ENCODE measurements around the gene RHBDF2. TPM values are rescaled to one million over a fixed set of nuclear protein-coding genes. Genes with fewer than 3 reads are reported as not detected.
A peak's percentile ranks its signal among the peaks of the same experiment; 100 is the strongest.

Gene RHBDF2
- total RNA-seq, 5 donors from 2014 or later (not counting 1 experiment from before 2014, with no cell fraction given), result 35.2 to 99.0 (median 74.0) TPM

GRCh38 chr17:76435751-76436150 lies 65.5 kb downstream of the RHBDF2 start:
- H3K4me3 ChIP-seq (ENCODE audit: control insufficient read depth in 1 of 2, extremely low read depth in 1 of 2, low read length in 1 of 2), result no peak overlapping the region
- Mint-ChIP-seq H3K27ac (no peak overlapping the region), H3K4me3 (no peak overlapping the region), H3K36me3 (peaks cover 10% of the 10 kb centered on the region), H3K27me3 (no peaks in the 10 kb centered on the region), H3K9me3 (no peaks in the 10 kb centered on the region), H3K4me1 (peaks cover 27 to 54% (median 40%) of the 10 kb centered on the region in 3 donors)
- CTCF ChIA-PET, result no interaction called here
- no peaks in the 10 kb centered on the region for H3K4me1 ChIP-seq (ENCODE audit: control insufficient read depth in 1 of 2, extremely low read depth in 1 of 2, insufficient read depth in 2 of 2, low read length in 2 of 2)
- no peak overlapping the region for H3K27ac ChIP-seq (ENCODE audit: low read length)
- POLR2A ChIA-PET, result no interaction called here
- DNase-seq, result no peak
- 94% methylated on average over 8 of the region's 11 CpGs for WGBS (ENCODE audit: insufficient coverage)
- ATAC-seq (replicated peaks in 1 of 4), result no peak
- no peaks in the 10 kb centered on the region for H3K9me3 ChIP-seq
- no peaks in the 10 kb centered on the region for H3K27me3 ChIP-seq (replicated peaks in 1 of 2; ENCODE audit: control insufficient read depth in 2 of 2, extremely low read depth in 1 of 2, insufficient read depth in 2 of 2, low read length in 1 of 2)
- no peaks in the 10 kb centered on the region for H3K36me3 ChIP-seq (ENCODE audit: control insufficient read depth in 2 of 2, extremely low read depth in 1 of 2, insufficient read depth in 1 of 2, low read length in 1 of 2)

DNA sequence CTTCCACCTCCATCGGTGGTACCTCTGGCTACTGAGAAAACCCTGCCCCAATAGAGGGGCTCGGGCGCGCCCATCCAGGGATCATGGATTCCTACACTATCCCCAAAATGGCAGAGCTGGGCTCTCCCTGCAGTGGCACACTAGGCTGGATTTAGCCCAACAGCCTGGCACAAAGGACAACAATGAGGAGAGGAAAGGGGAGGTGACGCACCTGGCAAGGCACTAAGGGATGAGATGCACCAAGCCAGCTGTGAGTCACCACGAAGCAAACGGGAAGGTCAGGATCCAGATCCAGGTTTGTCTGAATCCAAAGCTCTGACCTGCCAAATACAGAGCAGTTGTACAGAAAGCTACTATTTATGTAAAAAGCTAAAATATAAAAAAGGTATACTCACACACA lies 66.4 kb downstream of the RHBDF2 start:
- Mint-ChIP-seq H3K9me3 (no peaks in the 10 kb centered on the region), H3K36me3 (peaks cover 13% of the 10 kb centered on the region), H3K4me3 (no peak overlapping the region), H3K4me1 (peaks cover 28 to 54% (median 33%) of the 10 kb centered on the region in 3 donors), H3K27me3 (no peaks in the 10 kb centered on the region), H3K27ac (no peak overlapping the region)
- H3K4me1 ChIP-seq (ENCODE audit: control insufficient read depth in 1 of 2, extremely low read depth in 1 of 2, insufficient read depth in 2 of 2, low read length in 2 of 2), result no peaks in the 10 kb centered on the region
- DNase-seq (no peak), ATAC-seq (replicated peaks in 1 of 4) (no peak)
- no peak overlapping the region for H3K4me3 ChIP-seq (ENCODE audit: control insufficient read depth in 1 of 2, extremely low read depth in 1 of 2, low read length in 1 of 2)
- CTCF ChIA-PET, result interaction anchor here in 1 of 2 donors (1.0 to 1.1 kb wide), 2 partner anchors 14 to 40 kb away, joined by 3 read pairs; no protein-coding TSS in a partner anchor
- no peaks in the 10 kb centered on the region for H3K27me3 ChIP-seq (replicated peaks in 1 of 2; ENCODE audit: control insufficient read depth in 2 of 2, extremely low read depth in 1 of 2, insufficient read depth in 2 of 2, low read length in 1 of 2)
- POLR2A ChIA-PET, result interaction anchor here in 1 of 2 donors (0.7 kb wide), 1 partner anchor 283 kb away, joined by 5 read pairs; no protein-coding TSS in a partner anchor
- H3K36me3 ChIP-seq (ENCODE audit: control insufficient read depth in 2 of 2, extremely low read depth in 1 of 2, insufficient read depth in 1 of 2, low read length in 1 of 2), result no peaks in the 10 kb centered on the region
- 100% methylated on average over 1 of the region's 7 CpGs for WGBS (ENCODE audit: insufficient coverage)
- no peaks in the 10 kb centered on the region for H3K9me3 ChIP-seq
- H3K27ac ChIP-seq (ENCODE audit: low read length), result no peak overlapping the region

DNA sequence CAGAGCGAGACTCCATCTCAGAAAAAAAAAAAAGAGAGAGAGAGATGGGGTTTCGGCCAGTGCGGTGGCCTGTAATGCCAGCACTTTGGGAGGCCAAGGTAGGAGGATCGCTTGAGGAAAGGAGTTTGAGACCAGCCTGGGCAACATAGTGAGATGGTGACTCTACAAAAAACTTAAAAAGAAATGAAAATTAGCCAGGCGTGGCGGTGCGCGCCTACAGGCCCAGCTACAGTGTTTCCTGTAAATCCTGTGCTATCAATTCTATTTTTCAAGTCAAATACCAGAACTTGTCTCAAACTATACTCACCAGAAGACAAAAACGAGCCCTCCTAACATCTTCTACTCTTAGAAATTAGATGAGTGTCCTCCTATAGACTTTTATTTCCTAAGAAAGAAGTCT lies 67.5 kb downstream of the RHBDF2 start:
- H3K4me3 ChIP-seq (ENCODE audit: control insufficient read depth in 1 of 2, extremely low read depth in 1 of 2, low read length in 1 of 2), result no peak overlapping the region
- CTCF ChIA-PET, result no interaction called here
- Mint-ChIP-seq H3K27me3 (no peaks in the 10 kb centered on the region), H3K4me3 (no peak overlapping the region), H3K36me3 (peaks cover 14% of the 10 kb centered on the region), H3K4me1 (peaks cover 22 to 50% (median 25%) of the 10 kb centered on the region in 3 donors), H3K27ac (no peak overlapping the region), H3K9me3 (no peaks in the 10 kb centered on the region)
- no peaks in the 10 kb centered on the region for H3K9me3 ChIP-seq
- no peaks in the 10 kb centered on the region for H3K4me1 ChIP-seq (ENCODE audit: control insufficient read depth in 1 of 2, extremely low read depth in 1 of 2, insufficient read depth in 2 of 2, low read length in 2 of 2)
- 98% methylated on average over 7 of the region's 9 CpGs for WGBS (ENCODE audit: insufficient coverage)
- no peaks in the 10 kb centered on the region for H3K36me3 ChIP-seq (ENCODE audit: control insufficient read depth in 2 of 2, extremely low read depth in 1 of 2, insufficient read depth in 1 of 2, low read length in 1 of 2)
- DNase-seq, result no peak
- ATAC-seq (replicated peaks in 1 of 4), result no peak
- H3K27me3 ChIP-seq (replicated peaks in 1 of 2; ENCODE audit: control insufficient read depth in 2 of 2, extremely low read depth in 1 of 2, insufficient read depth in 2 of 2, low read length in 1 of 2), result no peaks in the 10 kb centered on the region
- H3K27ac ChIP-seq (ENCODE audit: low read length), result no peak overlapping the region
- POLR2A ChIA-PET, result no interaction called here

- Histone ChIP-seq H3K27ac (ENCODE audit: low read length) (no peak overlapping the region), H3K4me1 (ENCODE audit: control insufficient read depth in 1 of 2, extremely low read depth in 1 of 2, insufficient read depth in 2 of 2, low read length in 2 of 2) (no peaks in the 10 kb centered on the region), H3K36me3 (ENCODE audit: control insufficient read depth in 2 of 2, extremely low read depth in 1 of 2, insufficient read depth in 1 of 2, low read length in 1 of 2) (no peaks in the 10 kb centered on the region), H3K27me3 (replicated peaks in 1 of 2; ENCODE audit: control insufficient read depth in 2 of 2, extremely low read depth in 1 of 2, insufficient read depth in 2 of 2, low read length in 1 of 2) (no peaks in the 10 kb centered on the region), H3K4me3 (ENCODE audit: control insufficient read depth in 1 of 2, extremely low read depth in 1 of 2, low read length in 1 of 2) (no peak overlapping the region), H3K9me3 (no peaks in the 10 kb centered on the region)
- peaks cover 25 to 52% (median 26%) of the 10 kb centered on the region in 3 donors for H3K4me1 Mint-ChIP-seq
- peak in 1 of 35 experiments; percentile 25 for DNase-seq
- peak in 2 of 4 experiments; percentile 40 to 50 for ATAC-seq (replicated peaks in 1 of 4)
- H3K9me3 Mint-ChIP-seq, result no peaks in the 10 kb centered on the region
- H3K27ac Mint-ChIP-seq, result no peak overlapping the region
- H3K27me3 Mint-ChIP-seq, result no peaks in the 10 kb centered on the region
- H3K36me3 Mint-ChIP-seq, result peaks cover 17% of the 10 kb centered on the region
- WGBS (ENCODE audit: insufficient coverage), result 100% methylated on average over 1 of the region's 3 CpGs
- CTCF ChIA-PET, result no interaction called here
- POLR2A ChIA-PET, result no interaction called here
- no peak overlapping the region for H3K4me3 Mint-ChIP-seq
These were observed 68.4 kb downstream of the RHBDF2 start for GRCh38 chr17:76432712-76433336.

GRCh38 chr17:76432004-76432403 lies 69.2 kb downstream of the RHBDF2 start:
- no peaks in the 10 kb centered on the region for H3K9me3 ChIP-seq
- H3K4me1 Mint-ChIP-seq, result peaks cover 23 to 53% (median 27%) of the 10 kb centered on the region in 3 donors
- H3K27ac ChIP-seq (ENCODE audit: low read length), result no peak overlapping the region
- ATAC-seq (replicated peaks in 1 of 4), result no peak
- H3K27ac Mint-ChIP-seq, result no peak overlapping the region
- no CpG with 5 or more reads among the region's 6 CpGs for WGBS (ENCODE audit: insufficient coverage)
- no peak overlapping the region for H3K4me3 ChIP-seq (ENCODE audit: control insufficient read depth in 1 of 2, extremely low read depth in 1 of 2, low read length in 1 of 2)
- DNase-seq, result no peak
- H3K4me3 Mint-ChIP-seq, result no peak overlapping the region
- H3K27me3 ChIP-seq (replicated peaks in 1 of 2; ENCODE audit: control insufficient read depth in 2 of 2, extremely low read depth in 1 of 2, insufficient read depth in 2 of 2, low read length in 1 of 2), result no peaks in the 10 kb centered on the region
- H3K4me1 ChIP-seq (ENCODE audit: control insufficient read depth in 1 of 2, extremely low read depth in 1 of 2, insufficient read depth in 2 of 2, low read length in 2 of 2), result no peaks in the 10 kb centered on the region
- H3K27me3 Mint-ChIP-seq, result no peaks in the 10 kb centered on the region
- CTCF ChIA-PET, result no interaction called here
- POLR2A ChIA-PET, result no interaction called here
- H3K36me3 ChIP-seq (ENCODE audit: control insufficient read depth in 2 of 2, extremely low read depth in 1 of 2, insufficient read depth in 1 of 2, low read length in 1 of 2), result no peaks in the 10 kb centered on the region
- H3K36me3 Mint-ChIP-seq, result peaks cover 17% of the 10 kb centered on the region
- no peaks in the 10 kb centered on the region for H3K9me3 Mint-ChIP-seq

- no peak overlapping the region for H3K27ac Mint-ChIP-seq
- no peaks in the 10 kb centered on the region for H3K27me3 ChIP-seq (replicated peaks in 1 of 2; ENCODE audit: control insufficient read depth in 2 of 2, extremely low read depth in 1 of 2, insufficient read depth in 2 of 2, low read length in 1 of 2)
- WGBS (ENCODE audit: insufficient coverage), result no CpG with 5 or more reads among the region's 2 CpGs
These were observed 69.7 kb downstream of the RHBDF2 start for GRCh38 chr17:76431509-76431908.

More at GRCh38 chr17:76431509-76431908, 69.7 kb downstream of the RHBDF2 start:
- H3K4me3 Mint-ChIP-seq, result no peak overlapping the region
- no peaks in the 10 kb centered on the region for H3K27me3 Mint-ChIP-seq
- Histone ChIP-seq H3K4me1 (ENCODE audit: control insufficient read depth in 1 of 2, extremely low read depth in 1 of 2, insufficient read depth in 2 of 2, low read length in 2 of 2) (no peaks in the 10 kb centered on the region), H3K27ac (ENCODE audit: low read length) (no peak overlapping the region), H3K9me3 (no peaks in the 10 kb centered on the region), H3K36me3 (ENCODE audit: control insufficient read depth in 2 of 2, extremely low read depth in 1 of 2, insufficient read depth in 1 of 2, low read length in 1 of 2) (no peaks in the 10 kb centered on the region), H3K4me3 (ENCODE audit: control insufficient read depth in 1 of 2, extremely low read depth in 1 of 2, low read length in 1 of 2) (no peak overlapping the region)
- ATAC-seq (replicated peaks in 1 of 4), result no peak
- peaks cover 22 to 54% (median 29%) of the 10 kb centered on the region in 3 donors for H3K4me1 Mint-ChIP-seq
- H3K9me3 Mint-ChIP-seq, result no peaks in the 10 kb centered on the region
- peaks cover 17% of the 10 kb centered on the region for H3K36me3 Mint-ChIP-seq
- ChIA-PET CTCF (no interaction called here), POLR2A (no interaction called here)
- DNase-seq, result no peak

All from T-cell (primary cell).